GM23338 (cell line): Measurements from ENCODE around the gene DOCK2. TPM values are rescaled to one million over a fixed set of nuclear protein-coding genes. Genes with fewer than 3 reads are reported as not detected.

Experiments used
- ATAC-seq: fragments of 200-7000 bp; cut with Tn5 transposase; 3 replicates; pipeline ENCODE4 v1.9.1; 2020
- DNase-seq: peaks from one replicate; pipeline ENCODE4 v3.0.0-alpha.2; 2015; ENCODE audit warnings: low spot score
- H2AFZ ChIP-seq: fragments of 200-600 bp; sonication (generic); 2 replicates; pipeline ENCODE4 v1.8.0; 2016; ENCODE audit warnings: antibody characterized with exemption, mild to moderate bottlenecking, moderate library complexity
- H3F3A ChIP-seq: fragments of 200-600 bp; sonication (generic); replicated peaks from 2 replicates; pipeline ENCODE4 v1.8.0; 2017; ENCODE audit warnings: antibody characterized with exemption, mixed run types, low read depth
- H3K27ac ChIP-seq: fragments of 200-600 bp; sonication (generic); 2 replicates; pipeline ENCODE4 v1.6.1; 2016; ENCODE audit warnings: low read depth
- H3K27me3 ChIP-seq: fragments of 200-600 bp; sonication (generic); 2 replicates; pipeline ENCODE4 v1.8.0; 2016; ENCODE audit warnings: mild to moderate bottlenecking, mixed run types, moderate library complexity; ENCODE audit not compliant: insufficient read depth
- H3K36me3 ChIP-seq: fragments of 200-600 bp; sonication (generic); 2 replicates; pipeline ENCODE4 v1.8.0; 2016; ENCODE audit warnings: mild to moderate bottlenecking; ENCODE audit not compliant: insufficient read depth
- H3K4me1 ChIP-seq: fragments of 200-600 bp; sonication (generic); 2 replicates; pipeline ENCODE4 v1.8.0; 2016; ENCODE audit warnings: mild to moderate bottlenecking, moderate library complexity; ENCODE audit not compliant: insufficient read depth
- H3K4me2 ChIP-seq: fragments of 200-600 bp; sonication (generic); 2 replicates; pipeline ENCODE4 v1.7.1; 2017; ENCODE audit warnings: mixed run types
- H3K4me3 ChIP-seq: fragments of 200-600 bp; sonication (generic); 2 replicates; pipeline ENCODE4 v1.6.1; 2016; ENCODE audit warnings: mixed run types
- H3K79me2 ChIP-seq: fragments of 200-600 bp; sonication (generic); replicated peaks from 2 replicates; pipeline ENCODE4 v1.8.0; 2017; ENCODE audit warnings: mild to moderate bottlenecking; ENCODE audit not compliant: insufficient read depth
- H3K9me2 ChIP-seq: fragments of 200-600 bp; sonication (generic); 2 replicates; pipeline ENCODE4 v1.8.0; 2017; ENCODE audit not compliant: insufficient read depth
- H4K20me1 ChIP-seq: fragments of 200-600 bp; sonication (generic); replicated peaks from 2 replicates; pipeline ENCODE4 v1.8.0; 2017; ENCODE audit warnings: mild to moderate bottlenecking; ENCODE audit not compliant: insufficient read depth
- H3K27ac Mint-ChIP-seq: 2 replicates; pipeline ENCODE4 v1.8.0; 2020; ENCODE audit warnings: inconsistent platforms, mild to moderate bottlenecking, moderate library complexity, mixed read lengths
- H3K27me3 Mint-ChIP-seq: 3 replicates; pipeline ENCODE4 v1.8.0; 2022; ENCODE audit warnings: low read depth, mild to moderate bottlenecking, moderate library complexity, mixed read lengths, inconsistent platforms; ENCODE audit not compliant: insufficient read depth, poor library complexity
- H3K36me3 Mint-ChIP-seq: 3 replicates; pipeline ENCODE4 v1.8.0; 2021; ENCODE audit warnings: low read depth, mild to moderate bottlenecking, inconsistent platforms, moderate library complexity, mixed read lengths
- H3K4me1 Mint-ChIP-seq: 3 replicates; pipeline ENCODE4 v1.8.0; 2020; ENCODE audit warnings: mild to moderate bottlenecking, inconsistent platforms, mixed read lengths
- H3K4me3 Mint-ChIP-seq: 3 replicates; pipeline ENCODE4 v1.8.0; 2021; ENCODE audit warnings: moderate library complexity, mild to moderate bottlenecking, inconsistent platforms, mixed read lengths
- H3K9me3 Mint-ChIP-seq: 3 replicates; pipeline ENCODE4 v1.8.0; 2020; ENCODE audit warnings: moderate library complexity, mild to moderate bottlenecking, inconsistent platforms, mixed read lengths
- CTCF ChIP-seq, 2 experiments: fragments of 200-600 bp in 1 of 2; sonication (generic) in 1 of 2; conservative IDR thresholded peaks; 2 replicates each; pipeline versions ENCODE4 v1.5.1 to v1.6.1; 2016 to 2017; ENCODE audit warnings: antibody characterized with exemption in 2 of 2, low read depth in 2 of 2, mild to moderate bottlenecking in 2 of 2, moderate library complexity in 1 of 2
- ETS1 ChIP-seq: IDR thresholded peaks from 2 replicates; pipeline ENCODE4 v1.6.1; 2016; ENCODE audit warnings: antibody characterized with exemption
- EZH2 ChIP-seq: fragments of 200-600 bp; sonication (generic); IDR thresholded peaks from one replicate; pipeline ENCODE4 v1.8.0; 2017; ENCODE audit warnings: antibody characterized with exemption, mild to moderate bottlenecking, low read depth; ENCODE audit not compliant: unreplicated experiment
- EZH2phosphoT487 ChIP-seq: fragments of 200-600 bp; sonication (generic); IDR thresholded peaks from one replicate; pipeline ENCODE4 v1.8.1; 2018; ENCODE audit warnings: antibody characterized with exemption; ENCODE audit not compliant: unreplicated experiment
- JUNB ChIP-seq: IDR thresholded peaks from one replicate; pipeline ENCODE4 v1.6.1; 2016; ENCODE audit warnings: antibody characterized with exemption; ENCODE audit not compliant: unreplicated experiment
- POLR2AphosphoS5 ChIP-seq: IDR thresholded peaks from 2 replicates; pipeline ENCODE4 v1.6.1; 2016; ENCODE audit warnings: antibody characterized with exemption, low read depth
- REST ChIP-seq: IDR thresholded peaks from one replicate; pipeline ENCODE4 v1.6.1; 2018; ENCODE audit warnings: antibody characterized with exemption; ENCODE audit not compliant: unreplicated experiment
- STAT1 ChIP-seq: IDR thresholded peaks from one replicate; pipeline ENCODE4 v1.6.1; 2016; ENCODE audit warnings: antibody characterized with exemption; ENCODE audit not compliant: unreplicated experiment
- ZNF114 ChIP-seq: fragments of 250-450 bp; sonication (Bioruptor Pico); IDR thresholded peaks from 2 replicates; pipeline ENCODE4 v1.5.0; 2020; ENCODE audit warnings: mild to moderate bottlenecking, moderate library complexity
- ZNF331 ChIP-seq: fragments of 250-450 bp; sonication (Bioruptor Pico); IDR thresholded peaks from 2 replicates; pipeline ENCODE4 v1.5.0; 2020; ENCODE audit warnings: low read depth, mild to moderate bottlenecking, moderate library complexity
- polyA plus RNA-seq: library from polyadenylated mRNA; unstranded; fragments of >200 nt; fragmentation: Nextera tagmentation; extraction: Ambion mirVana; gene quantifications from 2 replicates; pipeline ENCODE4 v1.2.1, GENCODE V29; 2016
- total RNA-seq: library from RNA; depleted of rRNA; stranded (reverse); fragments of >200 nt; shearing (Covaris generic); gene quantifications from 2 replicates; pipeline ENCODE4 v1.2.3, GENCODE V29; 2014

Gene DOCK2
- total and polyA plus RNA-seq, 2 experiments from 2014 or later, result 3.7 to 9.4 TPM

GRCh38 chr5:169901896-169902295 is 264.8 kb downstream of the DOCK2 start (continued):
- TF ChIP-seq REST (no peak), EZH2 (no peak), POLR2AphosphoS5 (no peak), STAT1 (no peak), EZH2phosphoT487 (no peak), CTCF (conservative IDR thresholded peaks at IDR 0.05; ENCODE audit: low read depth in 2 of 2) (no peak)

- no peaks in the 10 kb centered on the region for H3K36me3 ChIP-seq
- no peaks in the 10 kb centered on the region for H3K27me3 ChIP-seq
- H4K20me1 ChIP-seq, result no peaks in the 10 kb centered on the region
- H3F3A ChIP-seq, result no peaks in the 10 kb centered on the region
- peaks cover 9% of the 10 kb centered on the region; the same call in 2 of the 3 replicates for H3K4me1 Mint-ChIP-seq
- no peak overlapping the region for H3K4me2 ChIP-seq
- H3K27me3 Mint-ChIP-seq, result no peaks in the 10 kb centered on the region
- no peaks in the 10 kb centered on the region for H3K79me2 ChIP-seq
- peaks cover 11% of the 10 kb centered on the region; the same call in 1 of the 2 replicates for H3K9me2 ChIP-seq
- H3K9me3 Mint-ChIP-seq, result no peaks in the 10 kb centered on the region
- no peaks in the 10 kb centered on the region for H3K4me1 ChIP-seq
- no peak overlapping the region for H3K27ac Mint-ChIP-seq
- DNase-seq, result no peak
- H3K4me3 Mint-ChIP-seq, result no peak overlapping the region
- H3K36me3 Mint-ChIP-seq, result no peaks in the 10 kb centered on the region
- TF ChIP-seq EZH2 (no peak), JUNB (no peak), EZH2phosphoT487 (no peak), ETS1 (no peak), ZNF114 (CRISPR knock-in tag) (no peak), ZNF331 (CRISPR knock-in tag) (no peak)
- no peak for ATAC-seq
- no peak overlapping the region for H3K4me3 ChIP-seq
- no peak overlapping the region for H2AFZ ChIP-seq
- no peak overlapping the region for H3K27ac ChIP-seq
Observed at GRCh38 chr5:169904059-169904458, 267.0 kb downstream of the DOCK2 start.
